ENCODE results near the gene KCNIP1. TPM values are rescaled to one million over a fixed set of nuclear protein-coding genes. Genes with fewer than 3 reads are reported as not detected.

KCNIP1 gene
- total RNA-seq, 1 donor from 2014 or later, result 8.7 TPM

DNA sequence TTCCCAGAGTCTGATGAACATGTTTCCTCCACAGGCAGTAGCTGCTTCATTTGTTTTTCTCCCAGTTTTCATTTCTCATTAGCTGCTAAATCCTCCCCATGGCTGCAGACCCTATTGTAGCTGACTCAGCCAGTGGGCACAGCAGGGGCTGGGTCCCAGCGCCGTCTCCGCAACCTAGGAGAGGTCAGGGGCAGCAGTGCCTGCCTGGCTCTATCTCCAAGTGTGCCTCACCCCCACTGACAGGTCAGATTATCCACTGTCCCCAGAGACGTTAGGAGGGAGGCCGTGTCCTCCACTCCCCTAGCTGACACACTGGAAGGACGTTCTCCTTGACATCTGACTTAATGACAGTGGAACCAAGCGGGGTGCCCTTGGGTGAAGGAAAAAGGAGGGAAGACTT, 31.1 kb downstream of the KCNIP1 start:
- H3K36me3 Mint-ChIP-seq (ENCODE audit: low read depth), result peaks cover 4% of the 10 kb centered on the region
- no peaks in the 10 kb centered on the region for H3K4me1 Mint-ChIP-seq (ENCODE audit: low read depth)
- H3K27ac Mint-ChIP-seq (ENCODE audit: unreplicated experiment), result no peak overlapping the region
- H3K9me3 Mint-ChIP-seq (ENCODE audit: low read depth), result no peaks in the 10 kb centered on the region
- H3K4me3 Mint-ChIP-seq (ENCODE audit: unreplicated experiment), result no peak overlapping the region
- no peaks in the 10 kb centered on the region for H3K27me3 Mint-ChIP-seq (ENCODE audit: low read depth)
- no peak for DNase-seq (ENCODE audit: low spot score)
- TF ChIP-seq, protein P1, sequence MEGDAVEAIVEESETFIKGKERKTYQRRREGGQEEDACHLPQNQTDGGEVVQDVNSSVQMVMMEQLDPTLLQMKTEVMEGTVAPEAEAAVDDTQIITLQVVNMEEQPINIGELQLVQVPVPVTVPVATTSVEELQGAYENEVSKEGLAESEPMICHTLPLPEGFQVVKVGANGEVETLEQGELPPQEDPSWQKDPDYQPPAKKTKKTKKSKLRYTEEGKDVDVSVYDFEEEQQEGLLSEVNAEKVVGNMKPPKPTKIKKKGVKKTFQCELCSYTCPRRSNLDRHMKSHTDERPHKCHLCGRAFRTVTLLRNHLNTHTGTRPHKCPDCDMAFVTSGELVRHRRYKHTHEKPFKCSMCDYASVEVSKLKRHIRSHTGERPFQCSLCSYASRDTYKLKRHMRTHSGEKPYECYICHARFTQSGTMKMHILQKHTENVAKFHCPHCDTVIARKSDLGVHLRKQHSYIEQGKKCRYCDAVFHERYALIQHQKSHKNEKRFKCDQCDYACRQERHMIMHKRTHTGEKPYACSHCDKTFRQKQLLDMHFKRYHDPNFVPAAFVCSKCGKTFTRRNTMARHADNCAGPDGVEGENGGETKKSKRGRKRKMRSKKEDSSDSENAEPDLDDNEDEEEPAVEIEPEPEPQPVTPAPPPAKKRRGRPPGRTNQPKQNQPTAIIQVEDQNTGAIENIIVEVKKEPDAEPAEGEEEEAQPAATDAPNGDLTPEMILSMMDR (IDR thresholded peaks at IDR 0.05), result no peak

DNA sequence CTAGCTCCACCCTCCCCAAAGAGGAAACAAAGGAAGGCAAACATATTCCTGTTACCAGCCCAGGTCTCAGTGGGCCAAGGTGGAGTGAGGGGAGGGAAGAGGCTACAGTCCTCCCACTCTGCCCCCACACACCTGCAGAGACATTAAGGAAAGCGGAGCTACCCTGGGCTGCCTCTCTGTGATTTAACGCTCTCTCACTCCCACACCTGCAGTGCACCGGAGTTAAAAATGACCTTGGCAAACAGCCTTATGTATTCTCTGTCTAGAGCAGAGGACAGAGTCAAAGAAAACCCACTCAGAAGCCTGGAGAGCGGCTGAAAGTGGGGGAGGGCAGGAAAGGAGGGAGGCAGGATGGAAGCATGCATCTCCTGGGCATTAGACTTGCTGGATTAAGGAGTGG, 32.7 kb downstream of the KCNIP1 start:
- no peak overlapping the region for H3K27ac Mint-ChIP-seq (ENCODE audit: unreplicated experiment)
- peaks cover 2% of the 10 kb centered on the region for H3K36me3 Mint-ChIP-seq (ENCODE audit: low read depth)
- no peak for DNase-seq (ENCODE audit: low spot score)
- H3K4me3 Mint-ChIP-seq (ENCODE audit: unreplicated experiment), result no peak overlapping the region
- TF ChIP-seq, protein P1 (IDR thresholded peaks at IDR 0.05), result no peak
- no peaks in the 10 kb centered on the region for H3K9me3 Mint-ChIP-seq (ENCODE audit: low read depth)
- peaks cover 4% of the 10 kb centered on the region for H3K4me1 Mint-ChIP-seq (ENCODE audit: low read depth)
- no peaks in the 10 kb centered on the region for H3K27me3 Mint-ChIP-seq (ENCODE audit: low read depth)

DNA sequence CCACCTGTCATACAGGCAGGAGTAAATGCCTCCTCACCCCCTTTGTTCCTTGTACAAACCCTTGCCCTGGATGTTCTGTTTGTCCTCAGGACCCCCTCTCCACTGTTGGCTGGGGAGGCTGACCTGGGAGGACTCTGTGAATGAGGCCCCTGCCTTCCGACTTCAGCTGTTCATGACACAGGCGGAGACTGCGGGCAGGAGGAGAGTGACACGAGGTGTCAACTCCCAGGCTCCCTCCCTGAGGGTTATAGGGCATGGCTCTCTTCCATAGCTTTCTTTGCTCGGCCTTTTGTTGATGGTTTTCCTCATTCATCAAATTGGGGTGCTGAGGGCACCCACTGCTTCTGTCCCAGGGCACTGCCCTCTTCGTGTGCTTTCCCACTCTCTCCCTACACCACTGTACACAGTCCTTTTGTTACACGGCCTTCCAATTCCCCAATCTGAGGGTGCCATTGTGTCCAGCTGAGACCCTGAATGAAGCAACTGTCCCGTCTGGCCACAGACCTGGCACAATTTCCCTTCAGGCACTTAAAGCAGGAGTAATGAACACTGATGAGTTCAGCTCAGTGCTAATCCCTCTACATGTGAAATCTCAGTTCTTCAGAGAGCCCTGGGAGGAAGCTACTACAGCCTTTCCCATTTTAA, 33.8 kb downstream of the KCNIP1 start:
- no peak for DNase-seq (ENCODE audit: low spot score)
- H3K4me3 Mint-ChIP-seq (ENCODE audit: unreplicated experiment), result no peak overlapping the region
- H3K9me3 Mint-ChIP-seq (ENCODE audit: low read depth), result no peaks in the 10 kb centered on the region
- peaks cover 2% of the 10 kb centered on the region for H3K36me3 Mint-ChIP-seq (ENCODE audit: low read depth)
- H3K4me1 Mint-ChIP-seq (ENCODE audit: low read depth), result peaks cover 4% of the 10 kb centered on the region
- H3K27me3 Mint-ChIP-seq (ENCODE audit: low read depth), result no peaks in the 10 kb centered on the region
- no peak overlapping the region for H3K27ac Mint-ChIP-seq (ENCODE audit: unreplicated experiment)
- TF ChIP-seq, protein P1 (IDR thresholded peaks at IDR 0.05), result no peak

DNA sequence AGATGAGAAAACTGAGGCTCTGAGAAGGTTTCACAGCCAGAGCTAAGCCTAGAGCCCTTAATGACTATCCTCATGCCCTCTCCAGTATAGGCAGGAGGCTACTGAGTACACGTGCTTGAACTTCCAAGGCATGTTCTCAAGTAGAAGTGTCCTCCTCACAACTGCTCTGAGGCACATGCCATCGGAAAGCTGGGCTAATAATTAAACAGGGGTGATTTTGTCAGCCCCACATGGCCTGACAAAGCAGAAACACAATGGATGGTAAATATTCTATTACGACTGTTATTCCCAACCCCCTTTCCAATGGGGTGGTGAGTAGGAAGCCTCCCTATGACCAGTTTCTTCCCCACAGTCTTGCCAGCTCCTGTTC, 34.3 kb downstream of the KCNIP1 start:
- Mint-ChIP-seq H3K27ac (ENCODE audit: unreplicated experiment) (no peak overlapping the region), H3K4me1 (ENCODE audit: low read depth) (peaks cover 7% of the 10 kb centered on the region), H3K4me3 (ENCODE audit: unreplicated experiment) (no peak overlapping the region), H3K36me3 (ENCODE audit: low read depth) (peaks cover 2% of the 10 kb centered on the region), H3K27me3 (ENCODE audit: low read depth) (no peaks in the 10 kb centered on the region), H3K9me3 (ENCODE audit: low read depth) (no peaks in the 10 kb centered on the region)
- no peak for DNase-seq (ENCODE audit: low spot score)
- TF ChIP-seq, protein P1 (IDR thresholded peaks at IDR 0.05), result no peak

DNA sequence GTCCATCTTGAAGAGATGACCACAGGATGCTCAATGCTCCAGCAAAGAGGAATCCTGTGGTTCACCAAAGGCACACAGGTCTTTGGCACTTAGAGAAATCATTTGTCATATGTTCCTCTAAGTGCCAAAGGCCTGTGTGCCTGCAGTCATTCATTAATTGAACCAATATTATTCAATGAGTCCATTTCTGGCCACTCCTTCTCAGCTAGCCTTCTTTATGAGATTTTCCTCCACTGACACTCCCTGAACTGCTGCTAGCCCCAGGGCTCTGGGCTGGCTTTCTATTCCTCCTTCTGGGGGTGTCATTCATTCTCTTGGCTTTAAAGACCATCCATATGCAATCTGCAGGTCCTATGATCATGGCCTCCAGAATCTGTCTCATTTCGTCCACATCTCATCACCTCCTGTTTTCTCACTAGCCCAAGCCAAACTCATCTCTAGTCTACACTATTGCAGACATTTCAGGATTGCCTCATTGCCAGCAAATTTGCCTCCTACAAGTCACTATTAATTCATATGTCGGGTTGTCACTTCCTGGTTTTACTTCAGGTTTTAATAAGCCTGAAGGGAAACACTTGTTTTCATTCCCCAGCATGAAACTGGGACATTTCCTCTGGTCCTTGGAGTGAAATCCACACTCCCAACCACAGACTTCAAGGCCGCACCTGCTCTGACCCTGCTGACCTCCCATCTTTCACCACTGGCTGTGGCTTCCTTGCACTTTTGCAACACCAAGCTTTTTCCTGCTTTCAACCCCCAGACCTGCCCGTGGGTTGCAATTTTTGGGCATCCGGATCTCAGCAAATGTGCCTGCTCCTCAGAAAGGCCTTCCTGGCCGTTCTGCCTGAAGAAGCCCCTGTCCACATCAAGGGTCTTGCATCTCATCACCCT, 35.1 kb downstream of the KCNIP1 start:
- Mint-ChIP-seq H3K4me3 (ENCODE audit: unreplicated experiment) (no peak overlapping the region), H3K27ac (ENCODE audit: unreplicated experiment) (no peak overlapping the region), H3K9me3 (ENCODE audit: low read depth) (no peaks in the 10 kb centered on the region), H3K36me3 (ENCODE audit: low read depth) (peaks cover 2% of the 10 kb centered on the region), H3K4me1 (ENCODE audit: low read depth) (peaks cover 15% of the 10 kb centered on the region), H3K27me3 (ENCODE audit: low read depth) (no peaks in the 10 kb centered on the region)
- TF ChIP-seq, protein P1 (IDR thresholded peaks at IDR 0.05), result no peak
- no peak for DNase-seq (ENCODE audit: low spot score)
